Pons (tissue), 1 donor: ENCODE data around the gene LDAH.

ENCODE experiments used
- DNase-seq: peaks from one replicate; pipeline ENCODE4 v3.0.0-alpha.2; 2016; ENCODE audit warnings: low spot score

LDAH gene

GRCh38 chr2:20650877-20651730 is 171.8 kb downstream of the LDAH start, which contains the start of gene HS1BP3:
Gene HS1BP3, minus strand, starts transcription at chr2:20651098. Its CDS starts 35 bp downstream, at chr2:20651063.
- peak; percentile 77 for DNase-seq

- DNase-seq = peak; percentile 40
These were observed 172.5 kb downstream of the LDAH start for GRCh38 chr2:20650393-20650876.

GRCh38 chr2:20649976-20650375 is 172.9 kb downstream of the LDAH start:
- peak; percentile 11 for DNase-seq

GRCh38 chr2:20649576-20649975 is 173.3 kb downstream of the LDAH start:
- DNase-seq = no peak

- DNase-seq = no peak
These were observed 174.1 kb downstream of the LDAH start for GRCh38 chr2:20648831-20649230.

- no peak for DNase-seq
These were observed 174.7 kb downstream of the LDAH start for GRCh38 chr2:20648206-20648605.

GRCh38 chr2:20647738-20648137 is 175.2 kb downstream of the LDAH start:
- no peak for DNase-seq

GRCh38 chr2:20647211-20647610 is 175.7 kb downstream of the LDAH start:
- DNase-seq = no peak

- no peak for DNase-seq
These were observed 176.5 kb downstream of the LDAH start for GRCh38 chr2:20646446-20646845.

GRCh38 chr2:20645761-20646160 is 177.1 kb downstream of the LDAH start:
- no peak for DNase-seq

GRCh38 chr2:20645301-20645701 is 177.6 kb downstream of the LDAH start:
- DNase-seq = no peak

GRCh38 chr2:20643826-20644225 is 179.1 kb downstream of the LDAH start:
- no peak for DNase-seq

- no peak for DNase-seq
These were observed 179.8 kb downstream of the LDAH start for GRCh38 chr2:20643060-20643459.

GRCh38 chr2:20642055-20642971 is 180.6 kb downstream of the LDAH start:
- peak; percentile 72 for DNase-seq

- DNase-seq = peak; percentile 20
These were observed 181.5 kb downstream of the LDAH start for GRCh38 chr2:20641123-20641985.

GRCh38 chr2:20640411-20641122 is 182.3 kb downstream of the LDAH start:
- DNase-seq = peak; percentile 28

- no peak for DNase-seq
These were observed 184.1 kb downstream of the LDAH start for GRCh38 chr2:20638646-20639430.

- DNase-seq = no peak
These were observed 184.9 kb downstream of the LDAH start for GRCh38 chr2:20638014-20638413.

- DNase-seq = no peak
These were observed 185.8 kb downstream of the LDAH start for GRCh38 chr2:20637147-20637546.
